B cell (primary cell): Measurements from ENCODE around the gene LDHAL6A. TPM values are rescaled to one million over a fixed set of nuclear protein-coding genes. Genes with fewer than 3 reads are reported as not detected.

Source experiments
- ATAC-seq: fragments of 200-7000 bp; cut with Tn5 transposase; one replicate; pipeline ENCODE4 v1.10.0; 2021; ENCODE audit warnings: low read depth, mild to moderate bottlenecking, moderate number of reproducible peaks, moderate library complexity
- CTCF ChIA-PET: fragments of 350-600 bp; sonication (Branson Sonifier 250); formaldehyde crosslinking; loops from one replicate; lab custom pipeline; 2021; ENCODE audit warnings: antibody characterized with exemption, inconsistent platforms; lab: Charles Lee
- POLR2A ChIA-PET: fragments of 350-600 bp; sonication (Branson Sonifier 250); formaldehyde crosslinking; loops from one replicate; lab custom pipeline; 2021; ENCODE audit warnings: antibody characterized with exemption; lab: Charles Lee
- DNase-seq: peaks from one replicate; pipeline ENCODE4 v3.0.0; 2013
- H2AFZ ChIP-seq: 2 replicates; pipeline ENCODE4 v1.6.1; 2012; ENCODE audit warnings: mild to moderate bottlenecking, low read depth, low read length; ENCODE audit not compliant: insufficient read depth, poor library complexity, severe bottlenecking
- H3K27ac ChIP-seq, 2 donors: 1 replicate in 1 of 2; 2 replicates in 1 of 2; pipeline ENCODE4 v1.5.1; 2012 to 2013; ENCODE audit warnings: low read length in 2 of 2, mild to moderate bottlenecking in 2 of 2, moderate library complexity in 1 of 2
- H3K27me3 ChIP-seq, 4 experiments: fragments of 200-600 bp in 1 of 4; sonication (generic) in 1 of 4; replicated peaks in 1 of 4; 1 replicate in 2 of 4; 2 replicates in 2 of 4; pipeline versions ENCODE4 v1.6.1 to v1.7.0; 2013 to 2016; ENCODE audit warnings: low read length in 3 of 4, mild to moderate bottlenecking in 2 of 4, mixed read lengths in 1 of 4, moderate library complexity in 1 of 4; ENCODE audit not compliant: insufficient read depth in 4 of 4, control insufficient read depth in 3 of 4; ENCODE audit errors: control extremely low read depth in 1 of 4
- H3K36me3 ChIP-seq, 2 experiments: replicated peaks in 1 of 2; 1 replicate in 1 of 2; 2 replicates in 1 of 2; pipeline versions ENCODE4 v1.6.1 to v1.7.1; 2013; ENCODE audit warnings: low read length in 1 of 2; ENCODE audit not compliant: insufficient read depth in 2 of 2, control insufficient read depth in 1 of 2; ENCODE audit errors: control extremely low read depth in 1 of 2, extremely low read depth in 1 of 2
- H3K4me1 ChIP-seq, 2 donors: fragments of 200-600 bp in 1 of 2; sonication (generic) in 1 of 2; 1 replicate in 1 of 2; 2 replicates in 1 of 2; pipeline versions ENCODE4 v1.5.1 to v1.6.1; 2013 to 2017; ENCODE audit warnings: low read length in 2 of 2; ENCODE audit not compliant: control insufficient read depth in 2 of 2, insufficient read depth in 2 of 2
- H3K4me2 ChIP-seq: replicated peaks from 2 replicates; pipeline ENCODE3; 2012; ENCODE audit warnings: mild to moderate bottlenecking, low read depth, low read length; ENCODE audit not compliant: poor library complexity, severe bottlenecking
- H3K4me3 ChIP-seq, 5 experiments: fragments of 200-600 bp in 1 of 5; sonication (generic) in 1 of 5; 1 replicate in 3 of 5; 2 replicates in 2 of 5; pipeline versions ENCODE4 v1.5.1 to v1.7.0; 2011 to 2016; ENCODE audit warnings: low read length in 4 of 5, mild to moderate bottlenecking in 4 of 5, low read depth in 2 of 5, control low read depth in 1 of 5, moderate library complexity in 1 of 5; ENCODE audit not compliant: insufficient read depth in 1 of 5; ENCODE audit errors: control extremely low read depth in 1 of 5, extremely low read depth in 1 of 5
- H3K79me2 ChIP-seq: fragments of 200-600 bp; sonication (generic); one replicate; pipeline ENCODE4 v1.6.0; 2016; ENCODE audit warnings: low read length; ENCODE audit not compliant: control insufficient read depth, insufficient read depth
- H3K9ac ChIP-seq: fragments of 200-600 bp; sonication (generic); 2 replicates; pipeline ENCODE4 v1.6.1; 2017; ENCODE audit warnings: mild to moderate bottlenecking, low read length, moderate library complexity
- H3K9me3 ChIP-seq, 3 donors: one replicate each; pipeline versions ENCODE4 v1.6.1 to v1.7.1; 2013; ENCODE audit warnings: low read length in 2 of 3; ENCODE audit not compliant: control insufficient read depth in 2 of 3, insufficient read depth in 1 of 3; ENCODE audit errors: control extremely low read depth in 1 of 3
- H4K20me1 ChIP-seq: 2 replicates; pipeline ENCODE4 v1.6.0; 2012; ENCODE audit warnings: mild to moderate bottlenecking, low read length; ENCODE audit not compliant: insufficient read depth, control insufficient read depth, poor library complexity, severe bottlenecking
- H3K27ac Mint-ChIP-seq: one replicate; pipeline ENCODE4 v1.8.0; 2021; ENCODE audit warnings: mixed read lengths
- H3K27me3 Mint-ChIP-seq: one replicate; pipeline ENCODE4 v1.8.0; 2021; ENCODE audit warnings: mixed read lengths
- H3K4me1 Mint-ChIP-seq: one replicate; pipeline ENCODE4 v1.8.0; 2021; ENCODE audit warnings: mixed read lengths
- H3K4me3 Mint-ChIP-seq: one replicate; pipeline ENCODE4 v1.8.0; 2021; ENCODE audit warnings: mixed read lengths
- H3K9me3 Mint-ChIP-seq: one replicate; pipeline ENCODE4 v1.8.0; 2022; ENCODE audit warnings: mixed read lengths; ENCODE audit not compliant: insufficient read depth
- EZH2 ChIP-seq: IDR thresholded peaks from 2 replicates; pipeline ENCODE4 v1.6.1; 2012; ENCODE audit warnings: borderline replicate concordance, low read depth, mild to moderate bottlenecking, moderate library complexity, low read length; ENCODE audit not compliant: insufficient read depth, poor library complexity, severe bottlenecking
- whole genome bisulfite sequencing: methylation state at CpG from one replicate; pipeline ENCODE4 v1.1.5; 2013; ENCODE audit warnings: missing lambda C conversion rate; ENCODE audit not compliant: insufficient coverage; 5-methylcytosine and 5-hydroxymethylcytosine counted together
- intact Hi-C: fragments of 100-400 bp; cut with micrococcal nuclease; formaldehyde crosslinking; loops from one replicate; pipeline ENCODE4 v1.10.0; 2022
- polyA plus RNA-seq: library from polyadenylated mRNA; depleted of rRNA; stranded (reverse); fragments of >200 nt; gene quantifications from 2 replicates; pipeline ENCODE4 v1.2.3, GENCODE V29; 2012
- total RNA-seq, 2 donors: library from RNA; stranded (reverse); fragments of 120-200 nt in 1 of 2; gene quantifications; 1 replicate in 1 of 2; 2 replicates in 1 of 2; pipeline versions ENCODE4 v1.2.3 to v1.2.4, GENCODE V29; 2013 to 2022
- TF ChIP-seq, protein P1 (sequence below): fragments of 200-600 bp; IDR thresholded peaks from one replicate; pipeline ENCODE4 v1.8.0; 2022; ENCODE audit warnings: antibody characterized with exemption, mild to moderate bottlenecking

Gene LDHAL6A
- total and polyA plus RNA-seq, 2 donors (not counting 1 experiment from before 2014, with no cell fraction given): 0.12 to 0.27 TPM

GRCh38 chr11:18438691-18439090 lies 17.0 kb upstream of the LDHAL6A start:
- H3K36me3 ChIP-seq: no peaks in the 10 kb centered on the region
- POLR2A ChIA-PET: no interaction called here
- Mint-ChIP-seq H3K4me1 (no peaks in the 10 kb centered on the region), H3K27ac (no peak overlapping the region), H3K9me3 (no peaks in the 10 kb centered on the region), H3K27me3 (peaks cover 5% of the 10 kb centered on the region), H3K4me3 (no peak overlapping the region)
- DNase-seq (no peak), ATAC-seq (no peak)
- CTCF ChIA-PET: no interaction called here
- TF ChIP-seq EZH2: no peak
- TF ChIP-seq, protein P1, sequence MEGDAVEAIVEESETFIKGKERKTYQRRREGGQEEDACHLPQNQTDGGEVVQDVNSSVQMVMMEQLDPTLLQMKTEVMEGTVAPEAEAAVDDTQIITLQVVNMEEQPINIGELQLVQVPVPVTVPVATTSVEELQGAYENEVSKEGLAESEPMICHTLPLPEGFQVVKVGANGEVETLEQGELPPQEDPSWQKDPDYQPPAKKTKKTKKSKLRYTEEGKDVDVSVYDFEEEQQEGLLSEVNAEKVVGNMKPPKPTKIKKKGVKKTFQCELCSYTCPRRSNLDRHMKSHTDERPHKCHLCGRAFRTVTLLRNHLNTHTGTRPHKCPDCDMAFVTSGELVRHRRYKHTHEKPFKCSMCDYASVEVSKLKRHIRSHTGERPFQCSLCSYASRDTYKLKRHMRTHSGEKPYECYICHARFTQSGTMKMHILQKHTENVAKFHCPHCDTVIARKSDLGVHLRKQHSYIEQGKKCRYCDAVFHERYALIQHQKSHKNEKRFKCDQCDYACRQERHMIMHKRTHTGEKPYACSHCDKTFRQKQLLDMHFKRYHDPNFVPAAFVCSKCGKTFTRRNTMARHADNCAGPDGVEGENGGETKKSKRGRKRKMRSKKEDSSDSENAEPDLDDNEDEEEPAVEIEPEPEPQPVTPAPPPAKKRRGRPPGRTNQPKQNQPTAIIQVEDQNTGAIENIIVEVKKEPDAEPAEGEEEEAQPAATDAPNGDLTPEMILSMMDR: no peak
- no peaks in the 10 kb centered on the region for H3K27me3 ChIP-seq
- no peak overlapping the region for H3K4me2 ChIP-seq
- H4K20me1 ChIP-seq: no peaks in the 10 kb centered on the region
- intact Hi-C loops: no loop called here
- WGBS: no CpG with 5 or more reads among the region's 2 CpGs
- H3K27ac ChIP-seq: no peak overlapping the region
- H3K9me3 ChIP-seq: no peaks in the 10 kb centered on the region
- no peaks in the 10 kb centered on the region for H3K4me1 ChIP-seq
- H3K79me2 ChIP-seq: no peaks in the 10 kb centered on the region
- H3K9ac ChIP-seq: no peak overlapping the region
- no peak overlapping the region for H3K4me3 ChIP-seq
- no peak overlapping the region for H2AFZ ChIP-seq

DNA sequence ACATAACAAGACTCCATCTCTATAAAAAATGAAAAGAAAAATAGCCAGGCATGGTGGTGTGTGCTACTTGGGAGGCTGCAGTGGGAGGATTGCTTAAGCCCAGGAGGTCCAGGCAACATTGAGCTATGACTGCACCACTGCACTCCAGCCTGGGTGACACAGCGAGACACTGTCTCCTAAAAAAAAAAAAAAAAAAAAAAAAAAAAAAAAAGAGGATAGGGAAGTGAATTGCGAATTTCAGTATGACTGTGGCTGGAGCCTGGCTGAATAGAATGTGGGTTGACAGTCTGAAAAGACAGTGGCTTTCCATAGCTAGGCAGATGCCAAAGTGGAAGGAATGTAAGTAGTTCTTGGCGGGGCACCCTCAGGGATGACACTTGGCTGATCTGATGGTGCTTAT lies 6.4 kb upstream of the LDHAL6A start:
- no peak for ATAC-seq
- no peaks in the 10 kb centered on the region for H3K27me3 ChIP-seq
- H3K9me3 ChIP-seq: no peaks in the 10 kb centered on the region
- 100% methylated on average over 1 of the region's 3 CpGs for WGBS
- H4K20me1 ChIP-seq: no peaks in the 10 kb centered on the region
- no peak overlapping the region for H3K4me2 ChIP-seq
- TF ChIP-seq EZH2: no peak
- TF ChIP-seq, protein P1: no peak
- peaks cover 15% of the 10 kb centered on the region for H3K27me3 Mint-ChIP-seq
- H3K4me3 Mint-ChIP-seq: no peak overlapping the region
- DNase-seq: no peak
- H3K9ac ChIP-seq: no peak overlapping the region
- H3K4me1 Mint-ChIP-seq: peaks cover 3% of the 10 kb centered on the region
- ChIA-PET CTCF (no interaction called here), POLR2A (interaction anchor here (0.7 kb wide), 1 partner anchor 240 kb away, joined by 12 read pairs; no protein-coding TSS in a partner anchor)
- H3K79me2 ChIP-seq: no peaks in the 10 kb centered on the region
- H3K27ac Mint-ChIP-seq: no peak overlapping the region
- no peaks in the 10 kb centered on the region for H3K9me3 Mint-ChIP-seq
- H3K36me3 ChIP-seq: no peaks in the 10 kb centered on the region
- no peaks in the 10 kb centered on the region for H3K4me1 ChIP-seq
- H3K27ac ChIP-seq: no peak overlapping the region
- no peak overlapping the region for H2AFZ ChIP-seq
- intact Hi-C loops: no loop called here
- H3K4me3 ChIP-seq: no peak overlapping the region
